SKM-1 treated with dmso at 0.1 percent for 144 hours (cell line): ENCODE results near the gene DDX20.
"Not testable (repeated sequence)": the region's sequence is repeated elsewhere in the genome, so short reads cannot be mapped to it uniquely, and the experiment has no call there.

Experiments
- DNase-seq: peaks from one replicate; lab custom pipeline; 2025; ENCODE audit not compliant: unreplicated experiment; lab: John Stamatoyannopoulos, UW

DDX20 gene

GRCh38 chr1:111786669-111787207 lies 31.0 kb downstream of the DDX20 start:
- no peak for DNase-seq

- DNase-seq: no peak
Observed at GRCh38 chr1:111789142-111789541, 33.4 kb downstream of the DDX20 start.

DNA sequence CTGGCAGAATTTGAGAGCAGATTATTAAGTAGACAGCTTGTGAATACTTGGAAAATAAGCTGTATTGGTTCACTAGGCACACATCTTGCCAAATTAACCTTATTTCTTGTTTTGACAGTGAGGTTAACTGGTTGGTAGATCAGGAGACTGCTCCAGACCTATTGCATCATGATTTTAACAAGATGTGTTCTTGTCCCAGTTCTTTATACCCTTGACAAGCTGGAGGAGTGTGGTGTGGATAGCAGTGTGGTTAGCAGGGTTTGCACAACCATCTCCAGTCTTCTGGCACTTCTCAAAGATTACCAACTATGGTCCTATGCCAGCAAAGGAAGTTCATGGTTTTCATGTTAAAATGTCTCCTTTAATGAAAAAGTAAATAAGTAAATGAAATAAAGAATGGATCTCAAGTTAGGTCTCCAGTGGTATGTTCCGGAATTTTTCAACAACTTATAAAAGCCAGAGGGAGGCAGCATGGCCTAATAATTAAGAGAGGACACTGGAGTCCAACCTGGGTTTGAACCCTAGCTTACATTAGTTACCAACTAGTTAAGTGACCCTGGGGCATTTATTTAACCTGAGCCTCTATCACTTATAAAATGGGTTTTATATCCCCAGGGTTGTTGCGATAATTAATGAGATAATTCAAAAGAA lies 34.1 kb downstream of the DDX20 start:
- peak; percentile 73 for DNase-seq

GRCh38 chr1:111791776-111792175 lies 36.1 kb downstream of the DDX20 start:
- no peak for DNase-seq

DNA sequence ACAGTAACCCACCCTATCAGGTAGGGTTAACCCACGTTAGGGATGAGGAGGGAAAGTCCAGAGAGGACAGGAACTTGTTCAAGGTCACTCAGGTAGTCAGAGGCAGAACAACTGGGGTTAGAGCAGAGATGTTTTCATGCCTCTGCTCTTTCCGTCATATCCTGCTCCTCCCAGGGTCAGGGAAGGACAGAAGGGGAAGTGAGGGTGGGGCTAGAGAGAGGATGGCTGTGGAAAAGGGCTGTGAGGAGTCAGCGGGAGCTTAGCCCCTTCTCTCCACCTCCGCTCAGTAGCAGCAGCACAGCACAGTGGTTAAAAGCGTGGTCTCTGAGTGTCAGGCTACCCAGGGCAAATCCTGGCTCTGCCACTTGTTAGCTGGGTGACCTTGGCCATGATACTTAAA lies 36.5 kb downstream of the DDX20 start:
- no peak for DNase-seq

GRCh38 chr1:111793923-111794322 lies 38.2 kb downstream of the DDX20 start:
- DNase-seq: no peak

DNA sequence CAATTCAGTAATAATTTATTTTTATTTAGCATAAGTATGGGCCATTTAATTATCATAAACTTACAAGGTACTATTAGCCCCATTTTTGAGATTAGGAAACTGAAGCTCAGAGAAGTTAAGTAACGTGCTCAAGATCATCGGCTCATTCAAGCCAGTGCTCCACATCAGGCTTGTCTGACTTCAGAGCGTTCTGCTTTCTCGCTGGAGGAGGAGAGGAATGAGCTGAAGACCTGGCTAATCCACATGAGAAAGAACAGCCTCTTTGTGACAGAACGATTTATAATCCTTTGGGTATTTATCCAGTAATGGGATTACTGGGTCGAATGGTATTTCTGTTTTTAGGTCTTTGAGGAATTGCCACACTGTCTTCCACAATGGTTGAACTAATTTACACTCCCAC lies 39.7 kb downstream of the DDX20 start:
- no peak for DNase-seq

GRCh38 chr1:111798580-111798979 lies 42.9 kb downstream of the DDX20 start:
- DNase-seq: no peak

- not testable (repeated sequence) for DNase-seq
Observed at GRCh38 chr1:111799722-111800121, 44.0 kb downstream of the DDX20 start.

DNA sequence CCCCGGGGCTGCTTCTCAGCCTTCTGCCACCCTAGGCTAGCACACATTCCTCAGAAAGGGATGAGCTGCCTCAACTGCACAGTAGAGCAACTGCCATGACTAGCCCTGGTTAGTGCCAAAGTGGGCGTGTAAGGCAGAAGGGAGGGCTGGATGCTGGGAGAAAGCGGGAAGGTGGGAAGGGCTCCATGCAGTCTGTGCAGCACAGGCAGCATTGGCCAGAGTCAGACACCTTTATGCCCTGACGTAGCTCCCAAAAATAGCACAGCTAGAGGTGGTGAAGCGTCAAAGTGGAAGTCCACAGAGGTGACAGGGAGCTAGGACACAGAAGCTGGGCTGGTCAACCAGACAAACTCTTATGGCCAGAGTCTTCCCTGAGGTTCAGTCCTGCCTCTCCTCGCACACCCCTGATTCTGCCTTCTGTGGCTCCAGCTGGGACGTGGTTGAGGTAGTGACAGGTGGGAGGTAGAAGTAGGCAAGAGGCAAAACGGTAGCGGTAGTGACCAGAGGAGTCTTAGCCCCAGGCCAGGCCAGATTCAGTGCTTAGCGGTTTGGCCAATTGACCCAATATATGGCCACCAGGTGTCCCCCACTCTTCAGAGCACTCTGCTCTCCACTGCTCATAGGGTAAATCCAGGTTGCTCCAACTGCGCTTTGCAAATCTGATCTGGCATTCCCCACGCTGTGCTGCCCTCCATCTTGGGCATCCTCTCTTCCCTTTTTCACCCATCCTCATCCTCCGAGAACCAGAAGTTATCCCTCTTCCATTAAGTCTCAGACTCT lies 45.6 kb downstream of the DDX20 start:
- DNase-seq: no peak

GRCh38 chr1:111802110-111802509 lies 46.4 kb downstream of the DDX20 start:
- DNase-seq: no peak

DNA sequence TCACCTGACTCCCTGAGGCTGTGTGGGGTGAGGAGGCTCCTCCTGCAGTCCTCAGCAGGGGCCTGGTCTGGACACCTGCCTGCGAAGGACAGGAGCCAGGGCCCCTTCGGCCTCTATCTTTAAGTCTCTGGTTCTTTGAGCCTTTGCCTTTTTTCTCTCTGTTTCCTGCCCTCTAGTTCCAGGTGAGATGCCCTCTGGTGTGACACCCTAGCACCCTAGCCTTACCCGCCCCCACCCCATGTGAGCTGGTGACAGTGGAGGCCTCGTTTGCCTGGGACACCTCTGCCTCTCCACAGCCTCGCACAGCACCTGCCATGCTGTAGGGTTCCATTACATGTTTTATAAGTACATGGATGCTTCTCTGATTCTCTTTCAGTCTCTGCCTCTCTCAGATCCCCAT lies 47.3 kb downstream of the DDX20 start:
- DNase-seq: no peak

- DNase-seq: no peak
Observed at GRCh38 chr1:111803951-111804350, 48.2 kb downstream of the DDX20 start.

- DNase-seq: no peak
Observed at GRCh38 chr1:111804776-111805175, 49.1 kb downstream of the DDX20 start.

GRCh38 chr1:111805251-111805650 lies 49.5 kb downstream of the DDX20 start:
- no peak for DNase-seq

- no peak for DNase-seq
Observed at GRCh38 chr1:111811891-111812290, 56.2 kb downstream of the DDX20 start.

DNA sequence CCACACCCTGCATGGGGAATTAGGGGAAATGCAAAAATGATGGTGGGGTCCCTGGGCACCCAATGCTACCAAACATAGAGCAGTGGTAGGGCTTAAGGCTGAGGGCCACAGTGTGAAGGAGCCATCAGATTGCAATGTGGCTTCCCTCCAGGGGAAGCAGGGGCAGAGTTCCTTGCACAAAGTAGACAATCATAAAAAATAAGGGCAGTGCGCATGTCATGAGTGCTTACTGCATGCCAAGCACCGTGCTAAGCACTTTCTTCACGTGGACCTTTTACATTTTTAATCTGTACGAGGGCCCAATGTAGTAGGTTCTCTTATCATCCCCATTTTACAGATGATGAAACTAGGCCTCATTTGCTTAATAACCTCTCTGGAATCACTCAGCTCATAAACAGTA lies 56.6 kb downstream of the DDX20 start:
- no peak for DNase-seq

- no peak for DNase-seq
Observed at GRCh38 chr1:111813440-111814304, 58.0 kb downstream of the DDX20 start.

DNA sequence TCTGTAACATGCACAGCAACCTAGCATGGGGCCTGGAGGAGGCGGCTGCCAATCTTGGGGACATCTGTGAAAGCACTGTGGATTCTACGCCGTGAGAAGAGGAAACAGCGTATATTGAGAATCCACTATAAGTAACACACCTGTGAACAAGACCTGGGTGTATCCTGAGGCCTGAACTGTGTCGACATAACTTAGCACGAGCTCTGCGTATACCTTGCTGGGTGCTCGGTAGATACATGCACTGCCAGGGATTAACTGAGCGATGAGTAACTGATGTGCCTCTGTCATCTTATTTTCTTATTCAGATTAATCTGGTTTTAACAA lies 58.6 kb downstream of the DDX20 start:
- DNase-seq: no peak

DNA sequence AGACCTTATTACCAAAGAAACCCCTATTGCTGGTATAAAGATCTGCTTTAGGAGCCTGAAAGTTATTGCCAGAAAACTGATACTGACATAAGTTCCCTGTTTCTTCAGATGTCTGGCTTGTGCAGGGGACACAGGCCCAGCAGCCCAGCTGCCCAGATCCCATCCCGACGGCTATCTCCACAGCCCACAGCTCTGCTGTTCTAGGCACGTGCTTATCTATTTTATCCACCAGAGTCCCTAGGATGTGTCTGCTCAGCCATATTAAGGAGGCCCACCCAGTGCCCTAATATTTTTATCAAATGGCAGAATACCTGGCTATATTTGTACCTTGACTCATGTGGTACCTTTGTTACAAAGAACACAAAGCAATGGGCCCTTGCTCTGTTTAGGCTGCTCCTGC lies 58.9 kb downstream of the DDX20 start:
- no peak for DNase-seq
